ENCODE measurements around the gene LRP1B. TPM values are rescaled to one million over a fixed set of nuclear protein-coding genes. Genes with fewer than 3 reads are reported as not detected.

The LRP1B gene
- total RNA-seq, 2 donors from 2014 or later, result 0.52 to 3.0 TPM

DNA sequence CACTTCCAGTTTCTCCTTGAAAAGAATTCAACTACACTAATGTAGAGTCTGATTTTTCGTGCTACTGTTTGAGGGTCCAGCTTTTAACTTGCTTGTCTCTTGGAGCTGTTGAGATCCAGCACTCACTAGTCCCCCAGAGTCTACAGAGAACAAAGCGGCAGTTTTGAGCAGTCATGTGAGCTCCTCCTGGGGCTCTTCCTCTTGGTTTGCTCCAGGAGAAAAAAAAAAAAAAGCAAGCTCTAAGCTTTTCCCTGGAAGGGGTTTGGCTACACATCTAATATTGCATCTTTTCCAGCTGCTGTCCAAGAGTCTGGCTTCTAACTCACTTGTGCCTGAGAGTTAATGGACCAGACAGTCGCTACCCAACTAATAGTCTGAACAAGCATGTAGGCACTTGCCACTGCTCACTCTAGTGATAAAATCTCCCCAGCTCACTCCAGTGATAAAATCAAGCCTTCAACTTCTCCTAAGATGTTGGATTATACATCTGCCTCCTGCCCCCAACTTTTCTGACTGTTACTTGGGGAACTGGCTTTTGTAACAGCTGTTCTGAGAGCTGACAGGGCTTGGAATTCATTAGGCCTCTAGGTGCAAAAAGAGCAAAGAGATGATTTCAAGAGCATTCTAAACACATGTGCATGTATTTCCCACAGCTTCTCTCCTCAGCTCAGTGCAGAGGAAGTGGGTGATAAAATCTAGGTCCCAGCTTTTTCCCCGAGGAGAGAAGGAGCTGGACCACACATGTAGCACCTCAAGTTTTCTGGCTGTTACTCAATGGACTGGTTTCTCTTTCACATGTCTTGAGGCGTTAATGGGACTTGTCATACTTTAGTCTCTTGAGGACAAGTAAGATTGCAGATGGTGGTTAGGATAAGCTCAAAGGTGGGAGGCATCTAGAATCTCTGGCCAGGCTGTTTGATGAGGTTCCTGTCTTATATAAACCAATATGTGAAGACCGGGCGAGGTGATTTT is 750.5 kb downstream of the LRP1B start:
- Histone ChIP-seq H3K27me3 (no peaks in the 10 kb centered on the region), H3K27ac (no peak overlapping the region), H3K9me3 (peaks cover 0 to 7% (median 0%) of the 10 kb centered on the region in 3 donors), H3K36me3 (replicated peaks in 1 of 2; ENCODE audit: insufficient read depth in 1 of 2, low read depth in 2 of 2) (no peaks in the 10 kb centered on the region), H3K4me3 (no peak overlapping the region), H3K4me1 (no peaks in the 10 kb centered on the region)
- intact Hi-C loops (cut with DNase I), result no loop called here
- no peak for TF ChIP-seq POLR2A (IDR thresholded peaks at IDR 0.05)
- TF ChIP-seq, protein P1, sequence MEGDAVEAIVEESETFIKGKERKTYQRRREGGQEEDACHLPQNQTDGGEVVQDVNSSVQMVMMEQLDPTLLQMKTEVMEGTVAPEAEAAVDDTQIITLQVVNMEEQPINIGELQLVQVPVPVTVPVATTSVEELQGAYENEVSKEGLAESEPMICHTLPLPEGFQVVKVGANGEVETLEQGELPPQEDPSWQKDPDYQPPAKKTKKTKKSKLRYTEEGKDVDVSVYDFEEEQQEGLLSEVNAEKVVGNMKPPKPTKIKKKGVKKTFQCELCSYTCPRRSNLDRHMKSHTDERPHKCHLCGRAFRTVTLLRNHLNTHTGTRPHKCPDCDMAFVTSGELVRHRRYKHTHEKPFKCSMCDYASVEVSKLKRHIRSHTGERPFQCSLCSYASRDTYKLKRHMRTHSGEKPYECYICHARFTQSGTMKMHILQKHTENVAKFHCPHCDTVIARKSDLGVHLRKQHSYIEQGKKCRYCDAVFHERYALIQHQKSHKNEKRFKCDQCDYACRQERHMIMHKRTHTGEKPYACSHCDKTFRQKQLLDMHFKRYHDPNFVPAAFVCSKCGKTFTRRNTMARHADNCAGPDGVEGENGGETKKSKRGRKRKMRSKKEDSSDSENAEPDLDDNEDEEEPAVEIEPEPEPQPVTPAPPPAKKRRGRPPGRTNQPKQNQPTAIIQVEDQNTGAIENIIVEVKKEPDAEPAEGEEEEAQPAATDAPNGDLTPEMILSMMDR (IDR thresholded peaks at IDR 0.05), result no peak
- no peak for DNase-seq
- WGBS, 2 donors, result 67 to 70% methylated on average over 7 of the region's 7 CpGs
- ATAC-seq, result no peak

DNA sequence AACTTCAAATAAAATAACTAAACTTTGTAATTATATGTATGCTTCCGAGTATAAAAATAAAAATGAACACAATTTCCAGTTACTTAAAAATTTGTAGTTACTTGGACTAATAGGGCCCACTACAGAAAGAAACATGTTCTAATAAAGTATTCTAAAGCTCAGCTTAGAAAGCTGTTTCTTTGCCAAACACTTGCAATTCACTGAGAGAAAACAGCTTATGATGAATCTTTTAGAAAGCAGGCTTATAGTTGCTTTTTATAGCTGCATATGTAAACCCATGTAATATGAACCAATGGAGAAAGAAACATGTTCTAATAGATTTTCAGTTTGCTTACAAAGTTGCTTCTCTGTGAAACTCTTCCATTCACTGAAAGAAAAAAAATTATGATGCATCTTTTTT is 766.0 kb downstream of the LRP1B start:
- intact Hi-C loops (cut with DNase I), result no loop called here
- Histone ChIP-seq H3K36me3 (replicated peaks in 1 of 2; ENCODE audit: insufficient read depth in 1 of 2, low read depth in 2 of 2) (no peaks in the 10 kb centered on the region), H3K27ac (no peak overlapping the region), H3K27me3 (no peaks in the 10 kb centered on the region), H3K4me1 (no peaks in the 10 kb centered on the region), H3K4me3 (no peak overlapping the region), H3K9me3 (no peaks in the 10 kb centered on the region)
- TF ChIP-seq POLR2A (IDR thresholded peaks at IDR 0.05), result no peak
- TF ChIP-seq, protein P1 (IDR thresholded peaks at IDR 0.05), result no peak
- 48 to 56% methylated on average over 1 of the region's 1 CpG for WGBS, 2 donors
- DNase-seq (no peak), ATAC-seq (no peak)

DNA sequence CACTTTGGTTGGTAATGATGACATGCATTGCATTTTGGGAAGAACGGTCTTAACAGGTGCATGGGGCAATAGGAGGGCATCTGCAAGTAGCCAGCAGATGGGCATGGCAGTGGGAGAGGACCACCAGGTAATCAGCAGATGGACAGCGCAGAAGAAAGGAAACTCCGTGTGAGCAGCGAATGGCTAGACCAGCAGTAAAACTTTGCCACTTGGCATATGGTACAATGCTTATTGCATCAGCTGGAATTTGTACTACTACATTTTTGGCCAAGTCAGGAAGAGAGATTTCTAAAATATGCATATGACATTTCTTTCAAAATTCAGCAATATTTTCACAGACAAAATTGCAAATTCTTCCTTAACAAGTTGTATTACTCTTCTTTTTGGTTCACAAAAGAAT is 768.5 kb downstream of the LRP1B start:
- Histone ChIP-seq H3K27ac (no peak overlapping the region), H3K4me3 (no peak overlapping the region), H3K9me3 (no peaks in the 10 kb centered on the region), H3K27me3 (no peaks in the 10 kb centered on the region), H3K36me3 (replicated peaks in 1 of 2; ENCODE audit: insufficient read depth in 1 of 2, low read depth in 2 of 2) (no peaks in the 10 kb centered on the region), H3K4me1 (no peaks in the 10 kb centered on the region)
- 83 to 92% methylated on average over 4 of the region's 4 CpGs for WGBS, 2 donors
- ATAC-seq (no peak), DNase-seq (no peak)
- TF ChIP-seq, protein P1 (IDR thresholded peaks at IDR 0.05), result no peak
- TF ChIP-seq POLR2A (IDR thresholded peaks at IDR 0.05), result no peak
- intact Hi-C loops (cut with DNase I), result no loop called here

DNA sequence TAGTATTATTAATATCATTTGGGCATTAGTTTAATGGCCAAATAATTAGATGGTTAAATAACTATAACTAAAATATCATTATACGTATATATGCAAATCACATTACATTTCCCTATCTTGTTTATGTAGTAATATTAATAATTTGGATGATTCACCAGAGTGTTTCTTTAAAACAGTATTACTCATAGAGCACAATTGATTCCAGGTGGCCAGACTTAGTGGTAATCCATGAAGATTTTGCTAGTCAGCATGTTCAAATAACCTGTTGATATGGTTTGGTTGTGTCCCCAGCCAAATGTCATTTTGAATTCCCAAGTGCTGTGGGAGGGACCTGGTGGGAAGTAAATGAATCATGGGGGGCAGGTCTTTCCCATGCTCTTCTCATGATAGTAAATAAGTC is 782.3 kb downstream of the LRP1B start:
- H3K4me1 ChIP-seq, result no peaks in the 10 kb centered on the region
- H3K9me3 ChIP-seq, result no peaks in the 10 kb centered on the region
- no peaks in the 10 kb centered on the region for H3K27me3 ChIP-seq
- 77 to 98% methylated on average over 1 of the region's 1 CpG for WGBS, 2 donors
- H3K36me3 ChIP-seq (replicated peaks in 1 of 2; ENCODE audit: insufficient read depth in 1 of 2, low read depth in 2 of 2), result no peaks in the 10 kb centered on the region
- intact Hi-C loops (cut with DNase I), result no loop called here
- no peak for TF ChIP-seq POLR2A (IDR thresholded peaks at IDR 0.05)
- TF ChIP-seq, protein P1 (IDR thresholded peaks at IDR 0.05), result no peak
- H3K4me3 ChIP-seq, result no peak overlapping the region
- no peak for ATAC-seq
- no peak for DNase-seq
- H3K27ac ChIP-seq, result no peak overlapping the region
